Measurements from ENCODE around the gene HEATR1.

HEATR1 gene, protein sequence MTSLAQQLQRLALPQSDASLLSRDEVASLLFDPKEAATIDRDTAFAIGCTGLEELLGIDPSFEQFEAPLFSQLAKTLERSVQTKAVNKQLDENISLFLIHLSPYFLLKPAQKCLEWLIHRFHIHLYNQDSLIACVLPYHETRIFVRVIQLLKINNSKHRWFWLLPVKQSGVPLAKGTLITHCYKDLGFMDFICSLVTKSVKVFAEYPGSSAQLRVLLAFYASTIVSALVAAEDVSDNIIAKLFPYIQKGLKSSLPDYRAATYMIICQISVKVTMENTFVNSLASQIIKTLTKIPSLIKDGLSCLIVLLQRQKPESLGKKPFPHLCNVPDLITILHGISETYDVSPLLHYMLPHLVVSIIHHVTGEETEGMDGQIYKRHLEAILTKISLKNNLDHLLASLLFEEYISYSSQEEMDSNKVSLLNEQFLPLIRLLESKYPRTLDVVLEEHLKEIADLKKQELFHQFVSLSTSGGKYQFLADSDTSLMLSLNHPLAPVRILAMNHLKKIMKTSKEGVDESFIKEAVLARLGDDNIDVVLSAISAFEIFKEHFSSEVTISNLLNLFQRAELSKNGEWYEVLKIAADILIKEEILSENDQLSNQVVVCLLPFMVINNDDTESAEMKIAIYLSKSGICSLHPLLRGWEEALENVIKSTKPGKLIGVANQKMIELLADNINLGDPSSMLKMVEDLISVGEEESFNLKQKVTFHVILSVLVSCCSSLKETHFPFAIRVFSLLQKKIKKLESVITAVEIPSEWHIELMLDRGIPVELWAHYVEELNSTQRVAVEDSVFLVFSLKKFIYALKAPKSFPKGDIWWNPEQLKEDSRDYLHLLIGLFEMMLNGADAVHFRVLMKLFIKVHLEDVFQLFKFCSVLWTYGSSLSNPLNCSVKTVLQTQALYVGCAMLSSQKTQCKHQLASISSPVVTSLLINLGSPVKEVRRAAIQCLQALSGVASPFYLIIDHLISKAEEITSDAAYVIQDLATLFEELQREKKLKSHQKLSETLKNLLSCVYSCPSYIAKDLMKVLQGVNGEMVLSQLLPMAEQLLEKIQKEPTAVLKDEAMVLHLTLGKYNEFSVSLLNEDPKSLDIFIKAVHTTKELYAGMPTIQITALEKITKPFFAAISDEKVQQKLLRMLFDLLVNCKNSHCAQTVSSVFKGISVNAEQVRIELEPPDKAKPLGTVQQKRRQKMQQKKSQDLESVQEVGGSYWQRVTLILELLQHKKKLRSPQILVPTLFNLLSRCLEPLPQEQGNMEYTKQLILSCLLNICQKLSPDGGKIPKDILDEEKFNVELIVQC (N-terminal part only)

GRCh38 chr1:236603991-236604904 is at the start of gene HEATR1:
Gene HEATR1 (minus strand): TSS chr1:236604516. CDS start chr1:236604095, 421 bp downstream.
- in situ Hi-C loops (cut with HindIII; ENCODE audit: low sequenced_read_pairs), result no loop called here

DNA sequence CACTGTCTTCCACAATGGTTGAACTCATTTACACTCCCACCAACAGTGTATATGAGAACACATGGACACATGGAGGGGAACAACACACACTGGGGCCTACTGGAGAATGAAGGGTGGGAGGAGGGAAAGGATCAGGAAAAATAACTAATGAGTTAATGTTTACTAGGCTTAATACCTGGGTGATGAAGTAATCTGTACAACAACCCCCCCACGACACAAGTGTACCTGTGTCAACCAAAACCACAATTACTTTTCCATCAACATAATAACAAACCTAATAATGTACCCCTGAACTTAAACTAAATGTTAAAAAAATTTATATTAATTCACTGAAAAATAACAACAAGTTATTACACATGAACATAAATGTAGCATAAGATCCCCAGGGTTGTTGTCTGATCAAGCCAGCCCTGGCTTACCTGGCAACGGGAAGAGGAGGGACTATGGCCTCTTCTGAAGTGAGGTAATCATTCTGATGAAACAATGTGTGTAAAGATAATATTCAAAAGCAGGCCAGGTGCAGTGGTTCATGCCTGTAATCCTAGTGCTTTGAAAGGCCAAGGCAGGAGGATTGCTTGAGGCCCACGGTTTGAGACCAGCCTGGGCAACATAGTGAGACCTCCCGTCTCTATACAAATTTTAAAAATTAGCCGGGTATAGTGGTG is 40.8 kb upstream of the HEATR1 start:
- in situ Hi-C loops (cut with HindIII; ENCODE audit: low sequenced_read_pairs), result no loop called here

- in situ Hi-C loops (cut with HindIII; ENCODE audit: low sequenced_read_pairs), result no loop called here
Observed at GRCh38 chr1:236642763-236643162, 38.4 kb upstream of the HEATR1 start.

- in situ Hi-C loops (cut with HindIII; ENCODE audit: low sequenced_read_pairs), result no loop called here
Observed at GRCh38 chr1:236639686-236640085, 35.4 kb upstream of the HEATR1 start.

GRCh38 chr1:236638945-236639344 is 34.6 kb upstream of the HEATR1 start:
- in situ Hi-C loops (cut with HindIII; ENCODE audit: low sequenced_read_pairs), result no loop called here

- in situ Hi-C loops (cut with HindIII; ENCODE audit: low sequenced_read_pairs), result no loop called here
Observed at GRCh38 chr1:236636017-236636416, 31.7 kb upstream of the HEATR1 start.

DNA sequence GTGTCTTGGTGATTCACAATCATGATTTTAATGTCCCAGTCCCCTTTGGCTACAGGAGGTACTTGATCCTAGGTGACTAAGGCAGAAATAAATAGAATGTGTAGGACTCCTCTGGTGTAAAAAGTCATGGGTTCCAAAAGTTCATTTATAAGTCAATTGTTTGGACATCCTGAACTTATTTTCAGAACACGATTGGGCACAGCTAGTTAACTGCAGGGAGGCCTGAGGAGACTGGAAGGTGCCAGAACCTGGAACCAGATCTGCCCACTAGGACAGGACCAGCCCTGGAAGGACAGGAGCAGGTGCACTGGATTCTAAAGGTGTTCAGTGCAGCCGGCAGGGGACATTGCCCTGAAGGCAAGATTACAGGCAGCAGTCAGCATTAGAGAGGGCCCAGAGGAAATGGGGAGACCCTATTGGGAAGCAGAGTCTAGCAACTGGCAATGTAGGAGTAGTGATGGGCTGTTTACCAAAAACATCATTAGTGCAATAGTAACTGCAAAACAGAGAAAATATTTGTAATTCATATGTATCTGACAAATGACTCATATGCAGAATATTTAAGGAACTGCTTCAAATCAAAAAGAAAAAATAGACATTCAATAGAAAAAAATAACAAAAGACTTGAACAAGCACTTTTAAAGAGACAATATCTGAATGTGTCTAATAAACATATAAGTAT is 23.6 kb upstream of the HEATR1 start:
- in situ Hi-C loops (cut with HindIII; ENCODE audit: low sequenced_read_pairs), result no loop called here

- in situ Hi-C loops (cut with HindIII; ENCODE audit: low sequenced_read_pairs), result no loop called here
Observed at GRCh38 chr1:236623371-236624166, 19.3 kb upstream of the HEATR1 start.

- in situ Hi-C loops (cut with HindIII; ENCODE audit: low sequenced_read_pairs), result no loop called here
Observed at GRCh38 chr1:236622407-236622806, 18.1 kb upstream of the HEATR1 start.

- in situ Hi-C loops (cut with HindIII; ENCODE audit: low sequenced_read_pairs), result no loop called here
Observed at GRCh38 chr1:236619398-236619797, 15.1 kb upstream of the HEATR1 start.

DNA sequence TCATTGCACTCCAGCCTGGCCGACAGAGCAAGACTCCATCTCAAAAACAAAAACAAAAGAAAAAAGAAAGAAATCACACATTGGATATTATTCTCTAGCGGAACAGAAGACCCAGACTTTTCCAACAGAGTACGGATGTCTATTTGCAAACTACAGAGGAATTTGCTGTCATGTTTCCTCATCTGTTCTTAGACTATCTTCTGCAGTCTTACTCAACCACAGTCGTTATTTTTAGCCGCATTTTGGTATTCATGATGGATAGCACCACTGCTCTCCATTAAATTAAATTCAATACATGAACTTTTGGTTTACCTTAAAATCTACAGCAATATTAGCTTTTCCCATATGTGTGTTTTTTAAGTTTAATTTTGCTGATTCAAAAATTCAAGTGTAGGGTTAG is 14.2 kb upstream of the HEATR1 start:
- in situ Hi-C loops (cut with HindIII; ENCODE audit: low sequenced_read_pairs), result no loop called here

DNA sequence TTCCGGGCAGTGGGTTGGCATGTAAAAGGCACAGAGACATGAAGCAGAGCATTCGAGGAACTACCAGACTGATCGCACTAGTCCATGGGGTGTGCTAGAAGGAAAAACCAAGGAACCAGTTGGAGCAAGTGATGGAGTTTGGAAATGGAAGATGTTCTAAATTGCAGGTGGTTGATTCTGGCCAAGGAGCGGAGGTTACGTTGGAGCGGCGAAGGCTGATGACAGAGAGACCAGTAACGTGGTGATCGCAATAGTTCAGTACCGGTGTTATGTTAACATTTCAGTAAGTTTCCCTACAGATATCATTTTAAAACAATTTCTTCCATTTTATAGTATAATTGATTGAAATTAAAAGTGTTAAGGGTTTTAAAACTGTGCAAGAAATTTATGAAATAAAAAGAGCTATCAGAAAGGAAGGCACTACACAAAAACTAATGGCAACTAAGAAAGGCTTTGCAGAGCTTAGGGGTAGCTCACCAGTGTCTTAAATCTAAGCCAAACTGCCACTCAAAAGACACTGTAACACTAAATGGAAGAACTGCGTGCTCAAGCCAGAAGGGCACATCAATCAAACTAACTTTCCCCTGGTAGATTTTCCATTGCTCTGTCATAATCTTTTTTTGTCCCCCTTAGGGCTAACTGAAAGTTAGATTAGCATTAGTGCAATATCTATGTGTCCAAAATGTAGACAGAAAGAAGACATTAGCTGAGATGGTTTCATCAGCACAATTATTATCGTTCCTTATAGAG is 11.3 kb upstream of the HEATR1 start:
- in situ Hi-C loops (cut with HindIII; ENCODE audit: low sequenced_read_pairs), result no loop called here

- in situ Hi-C loops (cut with HindIII; ENCODE audit: low sequenced_read_pairs), result no loop called here
Observed at GRCh38 chr1:236612349-236612748, 8.0 kb upstream of the HEATR1 start.

- in situ Hi-C loops (cut with HindIII; ENCODE audit: low sequenced_read_pairs), result loop anchor here (5.0 kb wide), 1 partner anchor 273 kb away; no protein-coding TSS in a partner anchor
Observed at GRCh38 chr1:236608930-236609726, 4.8 kb upstream of the HEATR1 start.

DNA sequence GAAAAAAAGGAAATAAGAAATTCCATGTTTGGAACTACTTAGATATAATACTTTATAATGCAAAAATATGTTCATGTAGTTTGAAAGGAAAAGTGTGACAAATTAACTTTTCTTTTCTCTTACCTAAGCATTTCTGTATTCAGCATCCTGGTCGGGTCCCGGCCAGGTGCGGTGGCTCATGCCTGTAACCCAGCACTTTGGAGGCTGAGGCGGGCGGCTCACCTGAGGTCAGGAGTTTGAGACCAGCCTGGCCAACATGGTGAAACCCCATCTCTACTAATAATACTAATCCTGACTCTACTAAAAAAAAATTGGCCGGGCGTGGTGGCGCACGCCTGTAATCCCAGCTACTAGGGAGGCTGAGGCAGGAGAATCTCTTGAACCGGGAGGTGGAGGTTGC is 3.3 kb upstream of the HEATR1 start:
- in situ Hi-C loops (cut with HindIII; ENCODE audit: low sequenced_read_pairs), result loop anchor here (5.0 kb wide), 1 partner anchor 275 kb away; no protein-coding TSS in a partner anchor
